ENCODE data around the gene ARHGDIA.

The ARHGDIA gene

DNA sequence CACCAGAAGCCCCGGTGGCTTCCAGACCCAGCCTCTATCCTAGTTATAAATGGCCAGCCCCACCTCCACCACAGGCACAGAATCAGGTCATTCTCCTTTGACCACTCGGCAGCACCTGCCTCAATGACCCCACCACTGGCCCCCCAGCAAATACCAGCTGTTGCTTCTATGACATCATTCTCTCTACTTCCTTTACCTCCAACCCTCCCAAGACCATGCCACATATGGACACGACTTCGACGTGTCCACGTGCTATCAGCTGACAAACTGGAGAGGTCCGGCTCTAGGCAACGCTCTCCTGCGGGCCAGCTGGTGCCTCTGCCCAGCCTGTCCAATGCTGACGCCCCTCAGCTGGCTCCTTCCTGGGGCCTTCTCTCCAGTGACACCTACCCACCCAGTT lies 14.3 kb upstream of the ARHGDIA start:
- H3K4me3 Mint-ChIP-seq: no peak overlapping the region

GRCh38 chr17:81884968-81885367 lies 13.8 kb upstream of the ARHGDIA start:
- no peaks in the 10 kb centered on the region for H3K27me3 Mint-ChIP-seq (ENCODE audit: low read depth)
- H3K9me3 Mint-ChIP-seq: no peaks in the 10 kb centered on the region
- no peak overlapping the region for H3K4me3 Mint-ChIP-seq
- H3K4me1 Mint-ChIP-seq (ENCODE audit: low read depth): peaks cover 14% of the 10 kb centered on the region
- peaks cover 40% of the 10 kb centered on the region for H3K36me3 Mint-ChIP-seq (ENCODE audit: low read depth)
- no peak overlapping the region for H3K27ac Mint-ChIP-seq

More for the DNA sequence above, 14.3 kb upstream of the ARHGDIA start:
- Mint-ChIP-seq H3K36me3 (ENCODE audit: low read depth) (peaks cover 43% of the 10 kb centered on the region), H3K4me1 (ENCODE audit: low read depth) (peaks cover 16% of the 10 kb centered on the region), H3K27me3 (ENCODE audit: low read depth) (no peaks in the 10 kb centered on the region), H3K9me3 (no peaks in the 10 kb centered on the region), H3K27ac (no peak overlapping the region)

DNA sequence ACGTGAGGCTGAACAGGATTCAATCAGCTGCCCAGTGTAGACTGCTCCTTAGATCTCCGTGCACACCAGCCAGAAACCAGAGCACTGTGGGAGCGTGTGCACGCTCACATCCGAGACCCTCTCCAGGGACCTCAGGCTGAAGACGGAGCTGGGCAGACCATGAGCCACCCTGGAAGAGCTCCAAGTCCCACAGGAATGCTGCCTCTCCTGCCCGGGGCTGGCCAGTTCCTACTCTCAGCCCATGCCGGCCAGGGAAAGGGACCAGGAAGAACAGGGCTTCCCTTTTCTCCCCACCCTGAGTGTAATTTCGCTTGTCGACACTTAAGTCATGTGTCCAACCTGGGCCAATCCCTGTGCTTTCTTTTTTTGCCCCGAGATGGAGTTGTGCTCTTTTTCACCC lies 13.4 kb upstream of the ARHGDIA start:
- H3K36me3 Mint-ChIP-seq (ENCODE audit: low read depth): peaks cover 40% of the 10 kb centered on the region
- no peaks in the 10 kb centered on the region for H3K9me3 Mint-ChIP-seq
- H3K27me3 Mint-ChIP-seq (ENCODE audit: low read depth): no peaks in the 10 kb centered on the region
- H3K27ac Mint-ChIP-seq: no peak overlapping the region
- H3K4me1 Mint-ChIP-seq (ENCODE audit: low read depth): peaks cover 14% of the 10 kb centered on the region
- H3K4me3 Mint-ChIP-seq: no peak overlapping the region

- no peaks in the 10 kb centered on the region for H3K9me3 Mint-ChIP-seq
- peak overlapping the region; percentile 18 for H3K27ac Mint-ChIP-seq
- H3K36me3 Mint-ChIP-seq (ENCODE audit: low read depth): peaks cover 21% of the 10 kb centered on the region
- H3K4me1 Mint-ChIP-seq (ENCODE audit: low read depth): peaks cover 2% of the 10 kb centered on the region
- no peaks in the 10 kb centered on the region for H3K27me3 Mint-ChIP-seq (ENCODE audit: low read depth)
- H3K4me3 Mint-ChIP-seq: no peak overlapping the region
These were observed 8.0 kb upstream of the ARHGDIA start for GRCh38 chr17:81879121-81879520.

DNA sequence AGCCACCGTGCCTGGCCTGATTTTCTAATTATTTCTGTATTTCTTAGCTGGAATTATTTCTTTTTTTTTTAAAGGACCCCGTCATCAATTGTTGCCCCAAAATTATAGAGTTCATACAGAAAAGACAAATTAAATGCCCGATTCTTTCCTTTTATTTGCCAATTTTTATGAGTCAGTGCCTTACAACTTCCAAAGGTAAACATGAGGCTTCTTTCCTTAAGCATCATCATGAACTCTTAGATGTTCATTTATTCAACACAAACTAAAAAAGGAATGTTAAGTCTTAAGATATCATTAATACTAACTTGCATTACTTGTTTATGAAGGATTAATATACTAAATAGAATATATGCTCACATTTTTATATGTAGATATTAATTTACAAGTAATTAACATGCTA lies 7.2 kb upstream of the ARHGDIA start:
- Mint-ChIP-seq H3K9me3 (no peaks in the 10 kb centered on the region), H3K4me1 (ENCODE audit: low read depth) (peaks cover 2% of the 10 kb centered on the region), H3K27me3 (ENCODE audit: low read depth) (no peaks in the 10 kb centered on the region), H3K36me3 (ENCODE audit: low read depth) (peaks cover 21% of the 10 kb centered on the region), H3K27ac (no peak overlapping the region), H3K4me3 (no peak overlapping the region)

GRCh38 chr17:81877569-81877968 lies 6.4 kb upstream of the ARHGDIA start:
- Mint-ChIP-seq H3K36me3 (ENCODE audit: low read depth) (peaks cover 25% of the 10 kb centered on the region), H3K4me1 (ENCODE audit: low read depth) (peaks cover 6% of the 10 kb centered on the region), H3K27ac (peak overlapping the region; percentile 59), H3K9me3 (no peaks in the 10 kb centered on the region), H3K27me3 (ENCODE audit: low read depth) (no peaks in the 10 kb centered on the region), H3K4me3 (no peak overlapping the region)

DNA sequence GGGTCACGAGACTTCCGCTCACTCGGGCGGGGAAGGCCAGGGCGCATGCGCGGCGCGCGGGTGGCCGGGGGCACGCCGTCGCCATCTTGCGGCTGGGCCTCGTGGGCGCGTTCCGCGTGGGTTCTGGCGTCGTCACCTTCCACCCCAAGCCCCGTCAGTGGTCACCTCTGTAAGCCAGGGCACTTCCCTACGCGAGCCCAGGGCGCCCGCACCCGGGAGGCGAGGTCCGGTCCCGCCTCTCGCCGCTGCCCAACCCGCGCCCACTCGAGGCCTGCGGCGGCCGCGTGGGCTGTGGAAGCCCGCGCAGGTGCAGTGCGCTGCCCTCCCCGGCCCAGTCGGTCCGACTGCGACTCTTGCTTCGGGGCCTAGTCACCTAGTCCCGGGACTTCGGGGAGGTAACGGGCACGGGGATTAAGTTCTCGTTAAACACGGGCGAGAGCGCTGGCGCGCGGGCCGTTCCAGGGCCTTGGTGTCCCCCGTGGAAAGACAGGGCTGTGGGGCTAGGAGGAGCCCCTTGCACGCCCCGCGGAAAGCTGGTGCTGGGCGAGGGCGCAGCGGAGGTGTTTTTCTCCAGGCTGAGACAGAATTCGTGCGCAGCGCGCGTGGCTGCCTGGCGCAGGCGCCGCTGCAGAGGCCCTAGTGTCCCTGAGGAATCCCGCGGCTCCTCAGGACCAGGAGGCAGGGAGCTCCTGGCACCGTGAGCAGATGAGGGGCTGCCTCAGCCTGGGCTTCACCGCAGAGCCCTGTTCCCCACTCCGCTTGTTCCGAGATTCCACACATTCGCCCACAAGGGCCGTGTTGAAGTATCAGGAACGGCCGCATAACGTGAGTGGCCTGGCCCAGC lies 472 bp upstream of the ARHGDIA start:
- Mint-ChIP-seq H3K36me3 (ENCODE audit: low read depth) (peaks cover 13% of the 10 kb centered on the region), H3K4me3 (peak overlapping the region; percentile 83), H3K27me3 (ENCODE audit: low read depth) (no peaks in the 10 kb centered on the region), H3K9me3 (no peaks in the 10 kb centered on the region), H3K4me1 (ENCODE audit: low read depth) (peaks cover 18% of the 10 kb centered on the region), H3K27ac (peak overlapping the region; percentile 91)

- Mint-ChIP-seq H3K27me3 (ENCODE audit: low read depth) (no peaks in the 10 kb centered on the region), H3K9me3 (no peaks in the 10 kb centered on the region), H3K4me1 (ENCODE audit: low read depth) (peaks cover 18% of the 10 kb centered on the region)
These were observed 781 bp downstream of the ARHGDIA start for GRCh38 chr17:81870131-81870980.

DNA sequence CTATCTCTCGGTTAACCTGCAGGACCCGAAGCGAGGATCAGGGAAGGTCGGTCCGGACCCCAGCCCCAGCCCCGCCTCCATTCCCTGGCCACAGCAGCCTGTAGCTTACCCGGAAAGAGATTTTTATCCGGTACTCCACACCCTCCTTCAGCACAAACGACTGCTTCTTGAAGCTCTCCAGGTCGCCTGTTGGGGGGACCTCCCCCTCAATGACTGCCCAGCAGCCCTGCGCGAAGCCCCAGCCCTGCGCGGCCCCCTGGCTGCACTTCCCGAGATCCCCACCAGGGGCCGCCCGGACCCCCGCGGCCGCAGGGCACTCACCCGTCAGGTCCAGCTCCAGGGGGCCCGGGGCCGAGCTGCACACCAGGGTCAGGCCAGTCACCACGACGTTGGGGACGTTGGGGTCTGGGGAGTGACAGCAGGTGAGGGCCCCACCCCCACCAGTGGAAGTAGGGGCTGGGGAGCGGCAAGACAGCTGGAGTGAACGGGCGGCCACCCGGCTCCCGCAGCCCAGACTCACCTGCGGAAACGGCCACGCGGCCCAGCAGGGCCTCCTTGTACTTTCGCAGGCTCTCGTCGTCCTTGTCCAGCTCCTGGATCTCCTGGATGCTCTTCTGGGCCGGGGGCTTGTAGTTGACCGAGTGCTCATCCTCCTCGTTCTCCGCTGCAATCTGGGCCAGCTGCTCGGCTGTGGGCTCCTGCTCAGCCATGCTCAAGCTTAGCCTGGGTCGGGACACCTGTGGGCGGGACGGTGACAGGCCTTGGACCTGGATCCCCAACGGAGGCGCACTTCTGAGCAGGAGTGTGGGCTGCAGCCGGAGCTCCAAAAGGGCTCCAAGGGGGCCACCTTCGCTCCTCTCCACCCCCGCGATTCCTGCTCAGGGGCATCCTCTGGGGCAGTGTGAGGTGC lies 1.7 kb downstream of the ARHGDIA start:
- H3K27me3 Mint-ChIP-seq (ENCODE audit: low read depth): no peaks in the 10 kb centered on the region
- H3K27ac Mint-ChIP-seq: peak overlapping the region; percentile 91
- no peaks in the 10 kb centered on the region for H3K9me3 Mint-ChIP-seq
- H3K4me1 Mint-ChIP-seq (ENCODE audit: low read depth): peaks cover 18% of the 10 kb centered on the region
- peaks cover 13% of the 10 kb centered on the region for H3K36me3 Mint-ChIP-seq (ENCODE audit: low read depth)
- H3K4me3 Mint-ChIP-seq: peak overlapping the region; percentile 89

More at GRCh38 chr17:81870131-81870980, 781 bp downstream of the ARHGDIA start:
- Mint-ChIP-seq H3K4me3 (peak overlapping the region; percentile 89), H3K36me3 (ENCODE audit: low read depth) (peaks cover 13% of the 10 kb centered on the region), H3K27ac (peak overlapping the region; percentile 91)

DNA sequence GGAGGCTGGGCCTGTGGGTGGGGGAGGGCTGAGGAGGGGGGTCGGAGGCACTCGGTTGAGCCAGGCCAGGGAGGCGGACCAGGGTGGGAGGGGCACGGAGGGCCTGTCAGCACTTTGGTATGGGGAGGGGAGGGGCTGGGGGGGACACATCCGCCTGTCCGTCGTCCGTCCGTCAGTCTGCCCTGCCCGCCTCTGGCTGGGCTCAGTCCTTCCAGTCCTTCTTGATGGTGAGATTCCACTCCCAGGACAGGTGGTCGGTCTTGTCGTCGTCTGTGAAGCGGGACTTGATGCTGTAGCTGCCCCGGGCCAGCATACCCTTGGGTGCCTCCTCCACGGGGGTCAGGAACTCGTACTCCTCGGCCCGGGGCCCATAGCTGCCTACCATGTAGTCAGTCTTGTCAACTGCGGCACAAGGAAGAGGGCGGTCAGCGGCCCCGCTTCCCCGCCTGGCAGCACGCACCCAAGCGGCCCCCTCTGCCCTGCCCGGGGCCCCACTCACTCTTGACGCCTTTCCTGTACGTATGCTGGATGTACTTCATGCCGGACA lies 2.4 kb downstream of the ARHGDIA start:
- H3K4me3 Mint-ChIP-seq: peak overlapping the region; percentile 89

GRCh38 chr17:81867991-81868673 lies 3.0 kb downstream of the ARHGDIA start:
- Mint-ChIP-seq H3K9me3 (no peaks in the 10 kb centered on the region), H3K27ac (peak overlapping the region; percentile 69), H3K4me1 (ENCODE audit: low read depth) (peaks cover 24% of the 10 kb centered on the region), H3K36me3 (ENCODE audit: low read depth) (peaks cover 19% of the 10 kb centered on the region), H3K27me3 (ENCODE audit: low read depth) (no peaks in the 10 kb centered on the region), H3K4me3 (peak overlapping the region; percentile 44)

More for the DNA sequence above, 2.4 kb downstream of the ARHGDIA start:
- Mint-ChIP-seq H3K27me3 (ENCODE audit: low read depth) (no peaks in the 10 kb centered on the region), H3K36me3 (ENCODE audit: low read depth) (peaks cover 13% of the 10 kb centered on the region), H3K9me3 (no peaks in the 10 kb centered on the region), H3K4me1 (ENCODE audit: low read depth) (peaks cover 18% of the 10 kb centered on the region), H3K27ac (peak overlapping the region; percentile 55)

- Mint-ChIP-seq H3K36me3 (ENCODE audit: low read depth) (peaks cover 18% of the 10 kb centered on the region), H3K4me1 (ENCODE audit: low read depth) (peaks cover 25% of the 10 kb centered on the region), H3K9me3 (no peaks in the 10 kb centered on the region), H3K27ac (peak overlapping the region; percentile 55), H3K4me3 (peak overlapping the region; percentile 37), H3K27me3 (ENCODE audit: low read depth) (no peaks in the 10 kb centered on the region)
These were observed 3.8 kb downstream of the ARHGDIA start for GRCh38 chr17:81867170-81867990.

Measured in T-helper 1 cell treated with Interleukin-12 subunit alpha and Interleukin-12 subunit beta and Interleukin-4 antibody, amounts not matched to agents 30 μg/mL and 1 μg/mL, for 36 hours (primary cell).